Astrocyte of the cerebellum (primary cell): ENCODE measurements around the gene UBA52.
A peak's percentile ranks its signal among the peaks of the same experiment; 100 is the strongest.

Source experiments
- DNase-seq: peaks from one replicate; pipeline ENCODE4 v3.0.0-alpha.2; 2011; ENCODE audit warnings: low read depth
- H3K4me3 ChIP-seq: 2 replicates; pipeline ENCODE4 v1.5.1; 2011; ENCODE audit warnings: mild to moderate bottlenecking, low read depth, low read length, moderate library complexity
- in situ Hi-C: cut with HindIII; loops from 2 replicates; pipeline ENCODE4 v1.10.0; 2017; ENCODE audit warnings: low sequenced_read_pairs
- TF ChIP-seq, protein P1 (sequence below): IDR thresholded peaks from 2 replicates; pipeline ENCODE4 v1.5.1; 2012; ENCODE audit warnings: low read length, low read depth, moderate library complexity, mild to moderate bottlenecking; ENCODE audit errors: missing control alignments

UBA52 gene

DNA sequence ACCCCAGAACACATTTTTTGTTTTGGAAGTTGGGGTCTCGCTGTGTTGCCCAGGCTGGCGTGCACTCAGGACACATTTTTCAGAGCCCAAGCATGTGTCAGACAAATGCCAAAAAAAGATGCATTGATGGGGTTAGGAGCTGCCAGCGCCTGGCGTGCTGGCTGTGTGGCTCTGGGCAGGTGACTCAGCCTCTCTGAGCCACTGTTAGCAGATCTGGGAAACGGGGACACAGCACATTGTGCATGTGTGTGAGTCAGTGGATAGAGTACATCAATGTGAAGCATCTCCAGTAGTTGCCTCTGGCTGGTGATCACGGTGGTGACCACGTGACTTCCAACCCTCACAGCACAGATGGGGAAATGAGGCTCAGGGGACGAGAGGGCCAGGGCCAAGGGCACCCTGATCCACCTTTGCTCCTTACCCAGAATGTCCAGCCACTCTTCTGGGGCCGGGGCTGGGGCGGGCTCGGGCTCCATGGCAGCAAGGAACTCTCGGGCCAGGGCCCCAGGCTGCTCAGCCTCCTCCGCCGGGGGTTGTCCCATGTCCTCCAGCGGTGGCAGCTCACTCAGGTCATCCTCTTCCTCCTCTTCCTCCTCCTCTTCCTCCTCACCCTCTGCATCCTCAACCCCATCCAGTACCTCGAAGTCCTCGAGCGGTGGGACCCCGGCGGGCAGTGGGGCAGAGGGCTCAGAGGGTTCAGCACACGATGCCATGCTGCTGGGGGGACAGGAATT, 30.2 kb upstream of the UBA52 start:
- TF ChIP-seq, protein P1, sequence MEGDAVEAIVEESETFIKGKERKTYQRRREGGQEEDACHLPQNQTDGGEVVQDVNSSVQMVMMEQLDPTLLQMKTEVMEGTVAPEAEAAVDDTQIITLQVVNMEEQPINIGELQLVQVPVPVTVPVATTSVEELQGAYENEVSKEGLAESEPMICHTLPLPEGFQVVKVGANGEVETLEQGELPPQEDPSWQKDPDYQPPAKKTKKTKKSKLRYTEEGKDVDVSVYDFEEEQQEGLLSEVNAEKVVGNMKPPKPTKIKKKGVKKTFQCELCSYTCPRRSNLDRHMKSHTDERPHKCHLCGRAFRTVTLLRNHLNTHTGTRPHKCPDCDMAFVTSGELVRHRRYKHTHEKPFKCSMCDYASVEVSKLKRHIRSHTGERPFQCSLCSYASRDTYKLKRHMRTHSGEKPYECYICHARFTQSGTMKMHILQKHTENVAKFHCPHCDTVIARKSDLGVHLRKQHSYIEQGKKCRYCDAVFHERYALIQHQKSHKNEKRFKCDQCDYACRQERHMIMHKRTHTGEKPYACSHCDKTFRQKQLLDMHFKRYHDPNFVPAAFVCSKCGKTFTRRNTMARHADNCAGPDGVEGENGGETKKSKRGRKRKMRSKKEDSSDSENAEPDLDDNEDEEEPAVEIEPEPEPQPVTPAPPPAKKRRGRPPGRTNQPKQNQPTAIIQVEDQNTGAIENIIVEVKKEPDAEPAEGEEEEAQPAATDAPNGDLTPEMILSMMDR = no peak
- H3K4me3 ChIP-seq = peak overlapping the region; percentile 62
- DNase-seq = no peak
- in situ Hi-C loops = no loop called here

DNA sequence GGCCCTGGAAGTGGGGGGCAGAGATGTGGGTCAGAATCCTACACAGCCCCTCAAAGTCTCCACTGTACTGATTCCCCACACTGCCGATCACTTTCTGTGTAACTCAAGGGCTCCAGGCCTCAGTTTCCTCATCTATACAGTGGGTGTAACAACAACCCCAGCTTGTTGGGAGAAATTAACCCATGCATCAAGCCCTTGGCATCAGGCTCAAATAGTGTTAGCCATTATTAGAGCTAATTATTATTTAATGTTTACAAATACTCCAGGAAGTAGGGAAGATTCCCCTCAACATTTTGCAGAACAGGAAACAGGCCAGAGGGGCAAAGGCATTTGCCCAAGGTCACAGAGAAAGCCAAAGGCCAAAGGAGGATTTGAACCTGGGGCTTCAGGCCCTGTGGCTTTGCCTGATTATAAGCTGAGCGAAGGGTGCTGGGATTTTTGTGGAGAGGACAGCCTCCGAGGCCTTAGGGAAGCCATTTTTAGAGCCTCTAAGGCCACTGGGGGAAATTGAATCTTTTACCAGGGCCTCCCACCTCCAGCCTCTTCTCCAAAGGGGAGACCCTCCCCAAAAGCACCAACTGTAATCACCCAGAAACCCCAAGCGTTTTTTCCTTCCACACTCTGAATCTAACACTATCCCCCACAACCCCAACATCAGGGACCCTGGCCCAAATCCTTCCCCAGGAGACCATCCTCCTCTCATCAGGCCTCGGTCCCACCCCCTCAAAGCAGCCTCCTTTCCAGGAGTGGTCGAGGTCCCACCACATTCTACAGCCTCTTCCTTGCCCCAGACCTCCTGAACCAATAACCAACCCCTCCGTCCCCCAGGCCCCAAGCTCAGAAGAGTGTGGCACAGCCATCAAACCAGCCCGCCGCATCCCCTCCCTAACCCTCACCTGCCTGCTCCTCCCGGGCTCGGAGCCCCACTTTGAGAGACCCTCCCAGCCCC, 29.4 kb upstream of the UBA52 start:
- H3K4me3 ChIP-seq = peak overlapping the region; percentile 62
- in situ Hi-C loops = no loop called here
- TF ChIP-seq, protein P1 = no peak
- no peak for DNase-seq

- in situ Hi-C loops = no loop called here
- peak; percentile 73 for DNase-seq
- TF ChIP-seq, protein P1 = no peak
- peak within 1 kb of the TSS; percentile 62 for H3K4me3 ChIP-seq
Observed at GRCh38 chr19:18542941-18543813, 28.5 kb upstream of the UBA52 start, which contains the start of gene FKBP8. FKBP8 (minus strand) TSS chr19:18543573; CDS start chr19:18541970, 1,603 bp downstream.

DNA sequence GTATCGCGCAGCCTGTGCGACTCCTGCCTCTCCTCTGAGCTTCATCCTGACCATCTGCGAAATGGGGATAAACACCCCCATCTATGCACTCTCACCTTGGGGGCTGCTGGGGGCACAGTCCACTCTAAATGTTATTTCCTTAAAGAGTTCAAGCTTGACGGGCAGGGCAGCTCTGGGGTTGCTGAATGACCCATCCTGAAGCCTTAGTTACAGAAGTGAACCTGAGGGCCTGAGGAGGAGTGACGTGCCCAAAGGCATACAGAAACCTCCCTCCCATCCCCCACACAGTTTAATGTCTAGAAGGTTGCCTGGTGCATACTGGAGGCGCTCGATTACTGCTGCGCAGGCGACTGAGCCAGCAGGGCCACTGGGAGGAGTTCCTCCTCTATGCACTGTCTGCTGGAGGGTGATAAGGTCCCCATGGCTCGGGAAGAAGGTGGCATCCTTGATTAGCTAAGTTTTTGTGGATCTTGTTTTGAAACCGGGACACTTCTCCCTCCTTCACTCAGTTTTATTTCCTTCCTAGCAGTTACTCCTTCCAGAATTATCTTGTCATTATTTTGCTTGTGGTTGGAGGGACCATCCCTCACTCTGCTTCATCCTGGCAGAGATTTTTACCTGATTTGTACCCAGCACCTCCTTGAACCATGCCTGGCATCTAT, 27.7 kb upstream of the UBA52 start:
- peak overlapping the region; percentile 30 for H3K4me3 ChIP-seq
- TF ChIP-seq, protein P1 = no peak
- no peak for DNase-seq
- in situ Hi-C loops = no loop called here

DNA sequence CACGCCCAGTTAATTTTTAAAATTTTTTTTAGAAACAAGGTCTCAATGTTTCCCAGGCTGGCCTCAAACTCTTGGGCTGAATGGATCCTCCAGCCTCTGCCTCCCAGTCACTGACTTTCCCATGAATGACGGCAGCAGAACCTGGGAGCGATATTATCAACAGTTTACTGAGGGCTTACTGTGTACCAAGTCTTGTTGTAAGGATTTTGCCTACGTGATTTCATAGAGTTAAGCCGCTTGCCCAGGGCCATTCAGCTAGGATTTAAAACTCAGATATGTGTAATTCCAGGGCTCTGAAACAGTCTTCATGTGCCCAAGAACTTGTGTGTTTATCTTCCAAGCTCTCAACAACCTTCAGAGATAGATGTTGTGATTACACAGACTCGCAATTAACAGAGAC, 20.0 kb upstream of the UBA52 start:
- H3K4me3 ChIP-seq = no peak overlapping the region
- no peak for DNase-seq
- in situ Hi-C loops = no loop called here
- TF ChIP-seq, protein P1 = no peak
